Measurements from ENCODE around the gene ZCCHC17.

Gene ZCCHC17

DNA sequence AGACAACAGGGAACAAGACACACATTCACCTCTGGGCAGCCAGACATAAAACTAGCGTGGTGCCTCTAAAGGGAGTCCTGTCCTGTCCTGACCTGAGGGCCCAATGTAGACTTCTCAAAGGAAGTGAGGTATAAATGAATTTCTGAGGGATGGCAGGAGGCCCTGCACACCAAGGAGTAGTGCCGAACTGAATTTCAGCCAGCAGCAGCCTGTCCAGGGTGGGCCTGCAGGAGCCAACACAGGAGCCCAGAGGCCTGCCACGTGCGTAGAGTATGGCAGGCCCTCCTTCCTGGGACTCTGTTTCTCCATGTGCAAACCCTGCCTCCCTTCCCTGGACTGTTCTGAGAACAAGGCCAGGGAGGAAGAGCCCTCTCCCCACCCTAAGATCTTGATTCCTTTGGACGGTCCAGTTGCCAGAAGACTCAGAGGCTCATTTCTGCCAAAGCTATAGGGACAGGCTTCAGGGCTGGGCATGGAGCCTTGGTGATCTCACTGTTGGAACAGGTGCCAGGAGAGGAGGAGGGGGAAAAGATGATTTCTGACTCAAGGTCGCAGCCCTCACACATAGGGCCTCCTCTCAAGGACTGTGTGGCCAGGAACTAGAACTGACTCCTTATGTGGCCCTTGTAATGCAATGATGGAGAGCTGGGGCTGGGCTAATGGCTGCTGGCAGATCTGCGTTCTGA, 77.8 kb downstream of the ZCCHC17 start:
- H3K36me3 ChIP-seq (ENCODE audit: insufficient read depth, insufficient read length, low read length): peaks cover 5% of the 10 kb centered on the region
- TF ChIP-seq ZNF274 (IDR thresholded peaks at IDR 0.05; ENCODE audit: low read depth, low read length) (no peak), SUZ12 (IDR thresholded peaks at IDR 0.05; ENCODE audit: extremely low read depth, insufficient read depth, insufficient read length) (no peak), YY1 (IDR thresholded peaks at IDR 0.05; ENCODE audit: insufficient read depth, insufficient read length) (no peak)
- peaks cover 24% of the 10 kb centered on the region for H3K4me1 ChIP-seq (ENCODE audit: insufficient read depth, insufficient read length)
- no peaks in the 10 kb centered on the region for H3K27me3 ChIP-seq (ENCODE audit: insufficient read depth, insufficient read length)
- H3K4me3 ChIP-seq (ENCODE audit: insufficient read length, low read depth): no peak overlapping the region
- no peak overlapping the region for H3K9ac ChIP-seq (ENCODE audit: insufficient read length, low read depth)
- DNase-seq (ENCODE audit: low read depth, low spot score): no peak
- H3K9me3 ChIP-seq (ENCODE audit: insufficient read depth, low read length): no peaks in the 10 kb centered on the region

DNA sequence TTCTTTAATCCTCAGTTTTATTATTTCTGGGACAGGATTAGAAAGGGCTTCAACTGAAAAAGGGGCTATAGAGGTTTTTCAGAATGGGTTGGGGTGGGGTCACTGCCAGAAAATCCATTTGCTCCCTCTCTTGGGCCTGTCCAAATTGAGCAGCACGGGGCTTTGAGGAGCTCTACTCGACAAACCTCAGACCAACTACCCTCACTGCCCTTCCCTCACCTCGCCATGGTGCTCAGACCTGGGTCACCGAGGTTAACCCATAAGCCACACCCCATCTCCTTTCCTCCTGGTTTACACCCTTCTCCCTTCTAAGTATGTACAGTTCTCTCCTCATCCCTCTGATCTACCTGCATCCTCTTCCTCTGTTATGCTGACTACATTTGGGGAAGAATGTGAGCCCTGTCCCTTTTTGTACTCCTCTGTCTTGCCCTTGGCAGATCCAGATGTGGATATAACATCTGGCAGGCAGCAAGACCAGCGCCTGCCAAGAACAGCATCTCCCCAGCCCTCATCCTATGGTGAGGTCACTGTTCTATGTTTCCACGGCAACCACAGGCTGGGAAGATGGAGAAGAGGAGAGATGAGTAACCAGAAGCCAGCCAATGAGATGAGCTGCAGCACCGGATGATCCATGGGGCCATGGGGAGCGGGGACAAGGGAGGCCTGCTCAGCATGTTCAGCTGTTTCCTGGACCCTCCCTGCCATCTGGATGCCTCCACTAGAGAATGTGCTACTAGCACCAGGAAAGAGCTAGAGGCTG, 79.7 kb downstream of the ZCCHC17 start:
- Histone ChIP-seq H3K4me3 (ENCODE audit: insufficient read length, low read depth) (no peak overlapping the region), H3K9ac (ENCODE audit: insufficient read length, low read depth) (no peak overlapping the region), H3K4me1 (ENCODE audit: insufficient read depth, insufficient read length) (peaks cover 21% of the 10 kb centered on the region), H3K36me3 (ENCODE audit: insufficient read depth, insufficient read length, low read length) (no peaks in the 10 kb centered on the region), H3K27me3 (ENCODE audit: insufficient read depth, insufficient read length) (no peaks in the 10 kb centered on the region), H3K9me3 (ENCODE audit: insufficient read depth, low read length) (no peaks in the 10 kb centered on the region)
- TF ChIP-seq YY1 (IDR thresholded peaks at IDR 0.05; ENCODE audit: insufficient read depth, insufficient read length) (no peak), ZNF274 (IDR thresholded peaks at IDR 0.05; ENCODE audit: low read depth, low read length) (no peak), SUZ12 (IDR thresholded peaks at IDR 0.05; ENCODE audit: extremely low read depth, insufficient read depth, insufficient read length) (no peak)
- DNase-seq (ENCODE audit: low read depth, low spot score): peak; percentile 63

DNA sequence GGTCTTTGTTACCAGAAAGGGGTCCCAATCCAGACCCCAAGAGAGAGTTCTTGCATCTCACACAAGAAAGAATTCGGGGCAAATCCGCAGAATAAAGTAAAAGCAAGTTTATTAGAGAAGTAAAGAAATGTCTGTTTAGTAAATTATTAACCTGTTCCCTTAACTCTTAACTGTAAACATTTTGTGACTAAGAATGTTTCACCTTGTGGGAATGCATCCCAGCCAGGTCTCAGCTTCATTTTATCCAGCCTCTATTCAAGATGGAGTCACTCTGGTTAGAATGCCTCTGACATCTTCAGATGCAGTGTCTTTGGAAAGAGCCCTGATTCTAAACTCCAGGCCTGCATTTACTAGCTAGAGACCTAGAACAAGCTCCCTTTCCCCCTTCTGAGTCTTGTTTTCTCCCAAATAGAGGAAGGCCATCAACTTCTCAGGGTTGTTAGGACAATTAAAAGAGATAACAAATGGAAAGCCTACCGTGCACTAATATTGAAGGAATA, 80.6 kb downstream of the ZCCHC17 start:
- Histone ChIP-seq H3K9me3 (ENCODE audit: insufficient read depth, low read length) (no peaks in the 10 kb centered on the region), H3K36me3 (ENCODE audit: insufficient read depth, insufficient read length, low read length) (no peaks in the 10 kb centered on the region), H3K9ac (ENCODE audit: insufficient read length, low read depth) (no peak overlapping the region), H3K4me1 (ENCODE audit: insufficient read depth, insufficient read length) (peaks cover 17% of the 10 kb centered on the region), H3K27me3 (ENCODE audit: insufficient read depth, insufficient read length) (no peaks in the 10 kb centered on the region), H3K4me3 (ENCODE audit: insufficient read length, low read depth) (no peak overlapping the region)
- DNase-seq (ENCODE audit: low read depth, low spot score): no peak
- TF ChIP-seq SUZ12 (IDR thresholded peaks at IDR 0.05; ENCODE audit: extremely low read depth, insufficient read depth, insufficient read length): no peak
- TF ChIP-seq YY1 (IDR thresholded peaks at IDR 0.05; ENCODE audit: insufficient read depth, insufficient read length): no peak
- no peak for TF ChIP-seq ZNF274 (IDR thresholded peaks at IDR 0.05; ENCODE audit: low read depth, low read length)

DNA sequence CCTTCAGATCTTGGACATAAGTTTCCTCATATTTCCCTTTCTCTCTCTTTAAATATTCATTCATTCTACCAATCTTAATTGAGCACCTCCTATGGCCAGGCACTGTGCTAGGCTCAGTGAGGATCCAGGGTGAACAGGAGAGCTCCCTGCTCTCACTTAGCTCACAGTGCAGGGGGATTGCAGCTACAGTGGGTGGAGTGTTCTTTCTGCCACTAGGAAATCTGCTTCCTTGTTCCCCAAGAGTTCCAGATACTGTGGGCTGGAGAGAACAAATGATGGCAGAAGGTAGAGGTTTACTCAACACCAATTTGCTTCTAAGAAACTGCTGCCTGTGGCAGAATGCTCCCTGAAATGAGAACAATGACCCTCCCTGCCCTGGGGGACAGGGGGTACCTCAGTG, 81.2 kb downstream of the ZCCHC17 start:
- peaks cover 14% of the 10 kb centered on the region for H3K4me1 ChIP-seq (ENCODE audit: insufficient read depth, insufficient read length)
- no peak for DNase-seq (ENCODE audit: low read depth, low spot score)
- H3K9ac ChIP-seq (ENCODE audit: insufficient read length, low read depth): no peak overlapping the region
- H3K27me3 ChIP-seq (ENCODE audit: insufficient read depth, insufficient read length): no peaks in the 10 kb centered on the region
- H3K9me3 ChIP-seq (ENCODE audit: insufficient read depth, low read length): no peaks in the 10 kb centered on the region
- TF ChIP-seq SUZ12 (IDR thresholded peaks at IDR 0.05; ENCODE audit: extremely low read depth, insufficient read depth, insufficient read length) (no peak), YY1 (IDR thresholded peaks at IDR 0.05; ENCODE audit: insufficient read depth, insufficient read length) (no peak), ZNF274 (IDR thresholded peaks at IDR 0.05; ENCODE audit: low read depth, low read length) (no peak)
- no peaks in the 10 kb centered on the region for H3K36me3 ChIP-seq (ENCODE audit: insufficient read depth, insufficient read length, low read length)
- H3K4me3 ChIP-seq (ENCODE audit: insufficient read length, low read depth): no peak overlapping the region

DNA sequence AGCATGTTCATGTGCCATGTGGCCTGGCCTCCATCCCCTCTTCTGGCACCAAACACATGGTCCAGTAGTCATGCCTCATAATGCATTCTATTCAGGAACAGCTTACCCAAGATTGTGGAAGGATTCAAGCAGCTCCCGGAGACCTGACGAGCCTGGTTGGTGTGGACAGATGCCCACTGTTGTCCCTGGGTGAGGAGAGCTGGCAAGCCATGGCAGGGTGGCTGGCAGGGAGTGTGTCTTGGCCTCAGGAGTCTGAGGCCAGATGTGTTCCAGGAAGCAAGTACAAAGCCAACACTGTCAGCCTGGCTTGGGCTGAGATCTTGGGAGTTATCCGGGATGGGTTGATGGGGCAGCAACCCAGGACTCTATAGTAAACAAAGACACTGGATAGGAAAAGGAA, 83.3 kb downstream of the ZCCHC17 start:
- Histone ChIP-seq H3K36me3 (ENCODE audit: insufficient read depth, insufficient read length, low read length) (no peaks in the 10 kb centered on the region), H3K27me3 (ENCODE audit: insufficient read depth, insufficient read length) (no peaks in the 10 kb centered on the region), H3K9me3 (ENCODE audit: insufficient read depth, low read length) (no peaks in the 10 kb centered on the region), H3K4me1 (ENCODE audit: insufficient read depth, insufficient read length) (peaks cover 10% of the 10 kb centered on the region), H3K9ac (ENCODE audit: insufficient read length, low read depth) (no peak overlapping the region), H3K4me3 (ENCODE audit: insufficient read length, low read depth) (no peak overlapping the region)
- no peak for DNase-seq (ENCODE audit: low read depth, low spot score)
- TF ChIP-seq YY1 (IDR thresholded peaks at IDR 0.05; ENCODE audit: insufficient read depth, insufficient read length) (no peak), ZNF274 (IDR thresholded peaks at IDR 0.05; ENCODE audit: low read depth, low read length) (no peak), SUZ12 (IDR thresholded peaks at IDR 0.05; ENCODE audit: extremely low read depth, insufficient read depth, insufficient read length) (no peak)

DNA sequence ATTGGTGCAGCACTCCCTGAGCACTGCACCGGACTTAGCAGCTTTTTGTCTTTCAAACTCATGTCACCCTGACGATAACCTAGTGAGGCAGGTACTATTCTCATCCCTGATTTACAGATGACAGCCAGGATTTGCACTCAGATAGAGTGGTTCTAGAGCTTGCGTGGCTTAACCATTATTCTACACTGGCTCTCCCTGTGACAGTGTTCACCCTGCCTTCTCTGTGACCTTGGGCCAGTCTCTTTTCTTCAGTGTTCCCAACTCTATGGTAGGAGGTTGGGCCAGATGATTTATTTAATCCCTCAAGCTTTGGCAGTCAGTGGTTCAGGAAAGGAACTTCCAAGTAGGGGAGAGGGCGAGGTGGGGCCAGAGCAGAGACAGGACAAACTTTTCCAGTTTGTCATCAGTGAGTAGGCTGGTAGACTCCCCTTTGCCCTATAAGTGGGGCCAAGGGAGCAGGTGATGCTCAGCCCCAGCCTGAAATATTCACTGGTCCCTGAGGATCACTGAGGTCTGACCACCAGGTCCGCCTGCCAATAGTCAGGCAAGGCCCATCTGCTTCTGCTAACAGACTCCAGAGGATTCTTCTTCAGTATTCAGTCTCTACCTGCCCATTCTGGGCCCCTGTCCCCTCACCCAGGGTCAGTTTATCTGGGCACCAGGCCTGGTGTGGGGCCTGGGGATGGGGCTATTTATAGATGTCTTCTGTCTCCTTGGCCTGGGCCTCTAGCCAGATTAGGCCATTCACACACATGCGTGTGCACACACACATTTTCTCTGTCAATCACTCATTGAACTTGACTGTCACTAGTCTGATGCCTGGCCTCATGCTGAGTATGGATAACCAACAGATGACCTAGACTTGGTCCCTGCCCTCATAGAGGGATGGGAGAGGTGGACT, 84.8 kb downstream of the ZCCHC17 start:
- Histone ChIP-seq H3K36me3 (ENCODE audit: insufficient read depth, insufficient read length, low read length) (no peaks in the 10 kb centered on the region), H3K9me3 (ENCODE audit: insufficient read depth, low read length) (no peaks in the 10 kb centered on the region), H3K4me3 (ENCODE audit: insufficient read length, low read depth) (no peak overlapping the region), H3K4me1 (ENCODE audit: insufficient read depth, insufficient read length) (peaks cover 6% of the 10 kb centered on the region), H3K9ac (ENCODE audit: insufficient read length, low read depth) (no peak overlapping the region), H3K27me3 (ENCODE audit: insufficient read depth, insufficient read length) (no peaks in the 10 kb centered on the region)
- TF ChIP-seq ZNF274 (IDR thresholded peaks at IDR 0.05; ENCODE audit: low read depth, low read length) (no peak), SUZ12 (IDR thresholded peaks at IDR 0.05; ENCODE audit: extremely low read depth, insufficient read depth, insufficient read length) (no peak), YY1 (IDR thresholded peaks at IDR 0.05; ENCODE audit: insufficient read depth, insufficient read length) (no peak)
- no peak for DNase-seq (ENCODE audit: low read depth, low spot score)

Data from NT2/D1 (cell line).